Measurements from ENCODE around the gene TMEM234.

DNA sequence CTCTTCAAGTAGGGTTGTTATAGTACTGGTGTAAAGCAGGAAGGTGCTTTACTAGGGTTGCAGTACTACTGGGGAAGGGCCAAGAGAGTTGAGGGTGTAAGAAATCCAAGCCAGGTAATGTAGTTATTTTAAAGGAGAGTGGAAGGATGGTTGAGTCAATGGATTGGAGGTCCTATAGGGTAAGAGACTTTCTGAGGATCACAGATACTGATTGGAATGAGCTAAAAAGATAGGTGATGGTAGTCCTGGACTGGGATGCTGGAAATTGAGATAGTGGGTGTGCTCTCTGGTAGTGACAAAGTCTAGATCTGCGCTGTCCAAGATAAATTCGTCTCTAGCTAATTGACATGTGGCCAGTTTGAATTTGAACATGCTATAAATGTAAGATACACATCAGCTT, 35.7 kb downstream of the TMEM234 start:
- no peak for TF ChIP-seq POLR2AphosphoS5 (IDR thresholded peaks at IDR 0.05)
- TF ChIP-seq, protein P1, sequence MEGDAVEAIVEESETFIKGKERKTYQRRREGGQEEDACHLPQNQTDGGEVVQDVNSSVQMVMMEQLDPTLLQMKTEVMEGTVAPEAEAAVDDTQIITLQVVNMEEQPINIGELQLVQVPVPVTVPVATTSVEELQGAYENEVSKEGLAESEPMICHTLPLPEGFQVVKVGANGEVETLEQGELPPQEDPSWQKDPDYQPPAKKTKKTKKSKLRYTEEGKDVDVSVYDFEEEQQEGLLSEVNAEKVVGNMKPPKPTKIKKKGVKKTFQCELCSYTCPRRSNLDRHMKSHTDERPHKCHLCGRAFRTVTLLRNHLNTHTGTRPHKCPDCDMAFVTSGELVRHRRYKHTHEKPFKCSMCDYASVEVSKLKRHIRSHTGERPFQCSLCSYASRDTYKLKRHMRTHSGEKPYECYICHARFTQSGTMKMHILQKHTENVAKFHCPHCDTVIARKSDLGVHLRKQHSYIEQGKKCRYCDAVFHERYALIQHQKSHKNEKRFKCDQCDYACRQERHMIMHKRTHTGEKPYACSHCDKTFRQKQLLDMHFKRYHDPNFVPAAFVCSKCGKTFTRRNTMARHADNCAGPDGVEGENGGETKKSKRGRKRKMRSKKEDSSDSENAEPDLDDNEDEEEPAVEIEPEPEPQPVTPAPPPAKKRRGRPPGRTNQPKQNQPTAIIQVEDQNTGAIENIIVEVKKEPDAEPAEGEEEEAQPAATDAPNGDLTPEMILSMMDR (IDR thresholded peaks at IDR 0.05) = no peak

All from upper lobe of left lung (tissue), 4 donors.